ENCODE results near the gene FSTL3. TPM values are rescaled to one million over a fixed set of nuclear protein-coding genes. Genes with fewer than 3 reads are reported as not detected.
"Not testable (repeated sequence)": the region's sequence is repeated elsewhere in the genome, so short reads cannot be mapped to it uniquely, and the experiment has no call there.

FSTL3 gene
- total RNA-seq, 1 donor from 2014 or later, result 32.6 TPM

DNA sequence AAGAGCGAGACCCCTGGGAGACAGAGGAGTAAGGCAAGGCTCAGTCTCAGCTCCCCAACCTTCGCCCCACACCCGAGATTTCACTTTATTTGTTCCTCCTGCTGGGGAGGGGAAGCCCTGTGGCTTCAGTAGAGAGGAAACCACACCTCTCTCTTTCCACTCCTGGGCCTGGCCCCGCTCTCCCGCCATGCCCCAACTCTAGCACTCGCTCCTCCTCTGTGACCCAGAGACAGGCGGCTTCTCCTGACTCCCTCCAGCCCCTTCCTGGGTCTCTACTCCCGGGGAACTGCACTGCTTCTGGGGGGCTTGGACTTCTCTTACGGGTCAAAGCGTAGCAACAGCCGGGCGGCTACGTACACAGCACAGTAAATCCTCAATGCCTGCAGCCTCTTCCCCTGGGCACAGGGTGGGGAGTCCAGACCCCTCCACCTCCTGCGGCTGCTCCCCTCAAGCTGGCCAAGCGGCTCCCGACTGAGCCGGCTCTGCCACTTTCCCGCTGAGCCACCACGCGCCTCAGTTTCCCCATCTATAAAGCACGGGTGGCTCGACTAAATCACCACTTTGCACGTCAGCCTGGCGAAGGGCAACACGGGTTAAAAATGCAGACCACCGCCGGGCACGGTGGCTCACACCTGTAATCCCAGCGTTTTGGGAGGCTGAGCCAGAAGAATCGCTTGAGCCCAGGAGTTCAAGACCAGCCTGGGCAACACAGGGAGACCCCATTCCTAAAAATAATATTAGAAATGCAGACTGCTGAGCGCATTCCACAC is 14.6 kb upstream of the FSTL3 start:
- no peak for DNase-seq (ENCODE audit: low read depth, low spot score)

DNA sequence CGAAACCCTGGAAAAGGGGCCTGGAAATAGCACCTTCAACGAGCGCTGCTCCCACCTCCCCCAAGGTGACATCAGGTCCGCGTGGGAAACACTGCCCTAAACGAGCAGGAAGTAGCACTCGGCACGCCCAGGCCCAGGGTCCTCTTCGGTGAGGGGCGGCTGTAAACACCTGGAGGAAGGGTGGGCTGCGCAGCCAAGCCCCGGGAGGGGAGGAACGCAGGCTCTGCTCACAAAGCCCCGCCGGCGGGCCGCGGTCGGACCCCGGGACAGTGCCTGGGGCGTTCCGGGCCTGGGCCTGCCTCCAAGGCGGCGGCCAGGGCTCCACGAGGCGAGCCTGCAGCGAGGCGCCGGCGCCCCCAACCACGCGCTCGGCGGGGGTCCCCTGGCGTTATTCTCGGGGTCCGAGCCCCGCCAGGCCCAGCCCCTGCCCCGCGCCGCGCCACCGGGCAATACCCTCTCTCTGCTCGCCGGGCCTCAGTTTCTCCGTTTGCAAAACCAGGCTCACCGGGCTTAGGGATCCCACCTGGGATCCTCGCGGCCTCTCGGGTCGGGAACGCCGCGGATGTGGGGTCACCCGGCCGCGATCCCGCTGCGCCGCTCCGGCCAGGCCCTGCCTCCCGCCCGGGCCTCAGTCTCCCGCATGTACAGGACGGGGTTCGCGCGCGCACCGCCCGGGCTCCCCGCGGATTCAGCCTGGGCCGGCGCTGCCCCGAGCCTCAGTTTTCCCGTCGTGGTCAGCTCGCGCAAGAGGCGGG is 13.8 kb upstream of the FSTL3 start:
- DNase-seq (ENCODE audit: low read depth, low spot score), result no peak

DNA sequence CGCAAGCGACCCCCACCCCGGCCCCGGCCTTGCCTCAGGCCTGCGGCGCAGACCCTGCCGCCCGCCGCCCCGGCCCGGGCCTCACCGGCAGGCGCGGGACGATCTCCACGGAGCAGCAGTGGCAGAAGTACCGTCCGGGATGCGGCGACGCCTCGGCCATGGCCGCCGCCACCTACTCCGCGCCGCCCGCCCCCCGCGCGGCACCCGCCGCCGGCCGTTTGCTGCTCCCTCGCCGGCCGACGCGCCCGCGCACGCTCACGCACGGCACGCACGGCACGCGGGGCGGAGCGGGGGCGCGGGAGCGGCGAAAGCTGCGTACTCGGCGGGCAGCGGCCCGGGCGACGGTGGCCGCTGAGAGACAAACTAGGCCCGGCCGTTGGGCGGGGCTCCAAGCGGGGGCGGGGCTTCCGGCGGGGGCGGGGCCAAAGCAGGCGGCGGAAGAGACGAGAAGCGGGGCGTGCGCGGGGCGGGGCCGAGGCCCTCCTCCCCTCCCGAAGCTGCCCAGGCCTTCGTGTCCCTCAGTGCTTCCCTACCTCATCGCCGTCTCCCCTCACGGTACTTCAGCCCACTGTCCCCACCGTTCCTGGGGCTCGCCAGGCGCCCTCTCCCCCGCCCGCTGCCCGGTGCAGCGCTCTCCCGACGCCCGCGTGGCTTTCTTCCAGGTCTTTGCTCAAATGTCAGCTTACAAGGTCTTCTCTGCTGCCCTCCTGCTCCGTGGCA is 13.1 kb upstream of the FSTL3 start, which contains the start of gene RNF126:
Gene RNF126 (minus strand): TSS at position 253 of the 720 bp plus-strand sequence. CDS start 93 bp downstream, at position 160.
- peak; percentile 63 for DNase-seq (ENCODE audit: low read depth, low spot score)

DNA sequence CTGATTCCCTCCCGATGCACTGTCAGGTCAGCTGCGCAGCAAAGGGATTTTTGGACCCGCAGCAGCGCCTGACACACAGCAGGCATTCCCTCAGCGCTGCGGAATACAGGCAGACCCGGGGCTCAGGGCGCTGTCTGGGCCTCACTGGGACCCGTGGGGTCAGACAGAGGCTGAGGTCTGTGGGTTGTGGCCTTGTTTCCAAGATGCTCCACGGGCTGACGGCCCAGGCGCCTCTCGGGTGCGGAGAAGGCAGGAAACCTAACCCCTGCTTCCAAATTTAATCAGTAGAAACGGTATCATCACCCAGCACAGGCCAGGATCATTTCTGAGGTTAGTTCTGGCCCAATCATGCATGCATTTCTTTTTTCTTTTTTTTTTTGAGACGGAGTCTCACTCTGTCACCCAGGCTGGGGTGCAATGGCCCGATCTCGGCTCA is 12.5 kb upstream of the FSTL3 start:
- no peak for DNase-seq (ENCODE audit: low read depth, low spot score)

DNA sequence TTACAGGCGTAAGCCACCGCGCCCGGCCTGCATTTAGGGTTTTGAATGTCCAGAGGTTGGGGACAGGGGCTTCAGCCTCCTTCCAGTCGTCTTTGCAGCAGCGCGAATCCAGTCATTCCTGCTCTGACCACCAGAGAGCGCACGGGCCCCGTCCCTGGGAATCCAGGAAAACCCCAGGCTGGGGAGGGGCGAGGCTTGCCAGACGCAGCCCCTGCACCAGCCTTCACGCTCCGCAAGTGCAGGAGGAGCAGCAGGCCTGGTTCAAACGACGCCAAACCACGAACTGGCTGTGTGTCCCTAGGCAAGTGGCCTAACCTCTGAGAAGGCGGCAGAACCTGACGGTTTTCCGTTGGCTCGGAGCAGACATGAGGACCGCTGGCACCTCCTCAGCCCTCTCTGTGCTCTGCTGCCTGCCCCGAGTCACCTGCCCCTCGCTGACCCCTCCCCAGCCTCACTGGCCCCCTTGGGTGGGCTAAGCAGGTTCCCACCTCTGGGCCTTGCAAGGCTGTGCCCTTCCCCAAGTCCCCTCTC is 11.2 kb upstream of the FSTL3 start:
- peak; percentile 20 for DNase-seq (ENCODE audit: low read depth, low spot score)

DNA sequence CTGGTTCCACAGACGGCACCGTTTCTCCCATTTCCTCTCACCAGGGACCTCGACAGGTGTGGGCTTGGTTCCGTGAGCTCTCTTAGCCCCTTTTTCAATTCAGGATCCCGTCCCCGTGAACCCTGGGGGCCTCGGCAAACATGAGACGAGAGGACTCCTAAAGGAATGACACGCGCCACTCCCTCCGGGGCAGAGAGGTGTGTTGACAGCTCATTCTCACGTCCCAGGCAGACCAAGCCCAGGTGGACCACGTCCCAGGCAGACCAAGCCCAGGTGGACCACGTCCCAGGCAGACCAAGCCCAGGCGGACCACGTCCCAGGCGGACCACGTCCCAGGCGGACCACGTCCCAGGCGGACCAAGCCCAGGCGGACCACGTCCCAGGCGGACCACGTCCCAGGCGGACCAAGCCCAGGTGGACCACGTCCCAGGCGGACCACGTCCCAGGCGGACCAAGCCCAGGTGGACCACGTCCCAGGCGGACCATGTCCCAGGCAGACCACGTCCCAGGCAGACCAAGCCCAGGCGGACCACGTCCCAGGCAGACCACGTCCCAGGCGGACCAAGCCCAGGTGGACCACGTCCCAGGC is 9.1 kb upstream of the FSTL3 start:
- DNase-seq (ENCODE audit: low read depth, low spot score), result not testable (repeated sequence)

DNA sequence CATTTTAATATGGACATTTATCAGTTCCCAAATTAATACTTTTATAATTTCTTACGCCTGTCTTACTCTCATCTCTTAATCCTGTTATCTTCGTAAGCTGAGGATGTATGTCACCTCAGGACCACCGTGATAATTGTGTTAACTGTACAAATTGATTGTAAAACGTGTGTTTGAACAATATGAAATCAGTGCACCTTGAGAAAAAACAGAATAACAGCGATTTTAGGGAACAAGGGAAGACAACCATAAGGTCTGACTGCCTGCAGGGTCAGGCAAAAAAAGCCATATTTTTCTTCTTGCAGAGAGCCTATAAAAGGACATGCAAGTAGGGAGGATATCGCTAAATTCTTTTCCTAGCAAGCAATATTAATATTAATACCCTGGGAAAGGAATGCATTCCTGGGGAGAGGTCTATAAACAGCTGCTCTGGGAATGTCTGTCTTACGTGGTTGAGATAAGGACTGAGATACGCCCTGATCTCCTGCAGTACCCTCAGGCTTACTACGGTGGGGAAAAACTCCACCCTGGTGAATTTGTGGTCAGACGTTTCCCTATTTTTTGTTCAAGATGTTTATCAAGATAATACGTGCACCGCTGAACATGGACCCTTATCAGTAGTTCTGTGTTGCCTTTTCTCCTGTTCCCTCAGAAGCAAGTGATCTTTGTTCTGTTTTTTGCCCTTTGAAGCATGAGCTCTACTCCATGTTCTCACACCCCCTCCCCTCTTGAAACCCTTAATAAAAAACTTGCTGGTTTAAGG is 7.3 kb upstream of the FSTL3 start:
- not testable (repeated sequence) for DNase-seq (ENCODE audit: low read depth, low spot score)

DNA sequence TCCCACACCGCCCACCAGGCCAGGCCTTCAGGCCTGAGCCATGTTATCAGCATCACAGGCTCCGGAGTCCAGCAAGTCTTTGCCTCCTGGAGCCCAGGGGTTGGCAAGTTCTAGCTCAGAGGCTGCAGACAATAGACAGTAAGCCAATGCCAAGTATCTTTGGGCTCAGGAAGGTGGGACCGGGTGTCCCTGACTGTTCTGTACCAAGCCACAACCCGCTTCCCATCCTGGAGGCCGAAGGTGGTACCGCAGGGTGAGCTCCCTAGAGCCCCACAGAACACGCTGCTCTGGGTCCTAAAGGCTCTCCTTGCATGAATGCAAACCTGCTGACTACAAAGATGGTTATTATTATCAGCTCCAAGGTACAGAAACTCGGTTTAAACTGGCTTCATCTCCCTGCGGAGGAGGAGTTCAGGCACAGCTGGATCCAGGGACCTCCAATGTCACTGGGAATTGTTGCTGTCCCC is 5.5 kb upstream of the FSTL3 start:
- no peak for DNase-seq (ENCODE audit: low read depth, low spot score)

DNA sequence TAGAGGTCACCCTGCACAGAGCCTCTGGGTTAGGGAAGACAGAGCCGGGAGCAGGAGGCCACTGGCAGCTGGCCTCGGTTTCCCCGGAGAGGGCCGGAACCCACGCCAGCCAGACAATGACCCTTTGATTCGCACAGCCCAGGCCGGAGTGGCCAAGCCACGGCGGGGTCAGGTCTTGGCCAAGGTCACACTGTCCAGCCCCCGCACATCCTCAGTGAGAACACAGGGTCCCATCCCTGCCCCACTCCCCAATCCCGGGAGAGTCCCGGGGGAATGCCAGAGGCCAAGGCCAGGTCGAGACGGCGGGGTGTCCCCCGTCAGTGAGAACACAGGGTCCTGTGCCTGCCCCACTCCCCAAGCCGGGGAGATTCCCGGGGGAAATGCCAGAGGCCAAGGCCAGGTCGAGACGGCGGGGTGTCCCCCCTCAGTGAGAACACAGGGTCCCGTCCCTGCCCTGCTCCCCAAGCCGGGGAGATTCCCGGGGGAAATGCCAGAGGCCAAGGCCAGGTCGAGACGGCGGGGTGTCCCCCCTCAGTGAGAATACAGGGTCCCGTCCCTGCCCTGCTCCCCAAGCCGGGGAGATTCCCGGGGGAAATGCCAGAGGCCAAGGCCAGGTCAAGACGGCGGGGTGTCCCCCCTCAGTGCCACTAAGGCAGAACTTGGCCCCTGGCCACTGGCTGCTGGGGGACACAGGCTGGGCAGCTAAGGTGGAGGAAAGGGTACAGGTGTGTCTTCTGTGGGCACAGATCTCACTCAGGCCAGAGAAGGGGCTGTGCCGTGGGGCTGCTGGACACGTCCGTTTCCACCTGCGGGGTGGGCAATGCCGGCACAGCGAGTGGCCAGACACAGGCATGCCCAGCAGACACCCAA is 1.7 kb upstream of the FSTL3 start:
- DNase-seq (ENCODE audit: low read depth, low spot score), result no peak

DNA sequence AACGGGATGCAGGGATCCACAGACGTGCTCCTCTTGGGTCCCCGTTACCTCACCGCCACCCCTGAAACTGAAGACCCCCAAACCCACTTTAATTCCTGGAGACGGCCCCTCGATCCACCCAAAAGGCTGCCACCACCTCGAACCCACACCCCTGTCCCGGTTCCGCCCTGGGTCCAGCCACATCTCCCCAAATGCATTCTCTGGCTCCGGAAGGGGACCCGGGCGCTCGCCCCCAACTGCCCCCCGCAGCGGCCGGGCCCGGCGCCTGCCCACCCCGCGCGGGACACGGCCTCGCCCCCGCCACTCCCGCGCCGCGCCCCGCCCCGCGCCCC is 219 bp upstream of the FSTL3 start:
- DNase-seq (ENCODE audit: low read depth, low spot score), result no peak

DNA sequence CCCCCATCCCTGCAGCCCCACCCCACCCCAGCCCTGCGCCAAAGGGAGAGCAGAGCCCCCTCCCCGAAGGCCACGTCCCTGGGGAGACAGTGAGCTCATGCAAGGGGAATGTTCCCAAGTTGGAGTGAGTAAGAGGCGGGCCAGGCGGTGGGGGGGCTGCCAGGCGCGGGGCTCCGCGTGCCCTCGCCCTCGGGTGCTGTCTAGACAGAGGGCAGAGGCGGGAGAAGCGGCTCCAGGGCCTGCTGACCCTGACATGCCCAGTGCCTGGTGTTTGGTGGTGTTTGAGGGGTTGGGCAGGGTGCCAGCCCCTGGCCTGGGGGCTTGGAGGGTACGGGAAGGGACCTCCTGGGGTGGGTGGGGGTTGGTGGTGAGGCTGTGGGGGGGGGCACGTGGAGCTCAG is 1.0 kb downstream of the FSTL3 start:
- peak; percentile 13 for DNase-seq (ENCODE audit: low read depth, low spot score)

DNA sequence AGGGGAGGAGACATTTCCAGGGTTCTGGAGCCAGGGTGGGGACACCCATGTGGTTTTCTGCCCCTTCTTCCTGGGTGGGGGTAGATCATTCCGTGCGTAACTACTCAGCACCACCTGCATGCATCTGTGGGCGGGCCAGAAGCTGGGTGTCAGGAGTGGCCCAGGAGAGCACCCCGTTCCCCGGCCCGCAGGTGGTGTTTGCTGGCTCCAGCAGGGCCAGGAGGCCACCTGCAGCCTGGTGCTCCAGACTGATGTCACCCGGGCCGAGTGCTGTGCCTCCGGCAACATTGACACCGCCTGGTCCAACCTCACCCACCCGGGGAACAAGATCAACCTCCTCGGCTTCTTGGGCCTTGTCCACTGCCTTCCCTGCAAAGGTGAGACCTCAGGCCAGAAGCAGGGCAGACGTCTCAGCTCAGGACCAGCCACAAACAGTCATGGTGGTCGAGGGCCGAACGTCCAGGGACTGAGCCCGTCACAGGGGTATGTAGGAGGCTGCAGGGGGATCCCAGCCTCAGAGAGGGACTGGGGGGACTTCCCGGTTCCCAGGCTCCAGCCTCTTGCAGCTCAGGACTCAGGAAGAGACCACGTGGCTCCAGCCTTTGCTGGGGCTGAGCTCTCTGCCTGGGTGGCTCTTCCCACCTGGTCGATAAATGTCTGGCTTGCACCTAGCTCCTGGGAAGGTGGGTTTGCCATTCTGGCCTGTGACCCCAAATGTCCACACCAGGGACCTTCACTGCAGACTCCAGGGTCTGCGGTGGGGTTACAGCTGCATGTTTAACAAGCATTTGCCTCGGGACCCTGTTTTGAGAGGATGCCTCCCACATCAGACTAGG is 1.6 kb downstream of the FSTL3 start:
- no peak for DNase-seq (ENCODE audit: low read depth, low spot score)

DNA sequence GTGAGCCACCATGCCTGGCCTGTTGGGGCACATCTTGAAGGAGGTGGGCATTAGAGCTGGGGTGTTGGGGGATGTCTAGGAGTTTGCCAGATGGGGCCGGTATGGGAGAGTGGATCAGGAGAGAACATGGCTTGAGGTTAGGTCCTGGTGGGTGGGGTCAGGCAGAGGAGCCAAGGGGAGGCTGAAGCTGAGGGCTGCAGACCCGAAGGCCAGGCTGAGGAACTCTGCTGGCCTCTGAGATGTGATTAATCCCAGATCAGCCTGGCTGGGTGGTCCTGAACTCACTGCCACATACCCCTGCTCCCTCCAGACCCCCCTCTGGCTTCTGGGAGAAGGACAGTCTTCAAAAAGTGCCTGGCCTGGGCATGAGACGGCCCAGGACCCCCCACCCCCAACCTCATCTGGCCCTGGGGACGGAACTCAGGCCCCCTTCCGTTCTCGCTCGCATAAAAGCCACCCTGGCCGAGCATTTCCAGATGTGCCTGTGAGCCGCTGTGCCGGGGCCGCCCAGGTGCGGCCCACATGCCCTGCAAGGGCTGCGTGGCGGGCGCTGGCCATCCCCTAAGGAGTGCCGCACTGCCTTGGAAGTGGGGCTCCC is 2.7 kb downstream of the FSTL3 start:
- DNase-seq (ENCODE audit: low read depth, low spot score), result no peak

DNA sequence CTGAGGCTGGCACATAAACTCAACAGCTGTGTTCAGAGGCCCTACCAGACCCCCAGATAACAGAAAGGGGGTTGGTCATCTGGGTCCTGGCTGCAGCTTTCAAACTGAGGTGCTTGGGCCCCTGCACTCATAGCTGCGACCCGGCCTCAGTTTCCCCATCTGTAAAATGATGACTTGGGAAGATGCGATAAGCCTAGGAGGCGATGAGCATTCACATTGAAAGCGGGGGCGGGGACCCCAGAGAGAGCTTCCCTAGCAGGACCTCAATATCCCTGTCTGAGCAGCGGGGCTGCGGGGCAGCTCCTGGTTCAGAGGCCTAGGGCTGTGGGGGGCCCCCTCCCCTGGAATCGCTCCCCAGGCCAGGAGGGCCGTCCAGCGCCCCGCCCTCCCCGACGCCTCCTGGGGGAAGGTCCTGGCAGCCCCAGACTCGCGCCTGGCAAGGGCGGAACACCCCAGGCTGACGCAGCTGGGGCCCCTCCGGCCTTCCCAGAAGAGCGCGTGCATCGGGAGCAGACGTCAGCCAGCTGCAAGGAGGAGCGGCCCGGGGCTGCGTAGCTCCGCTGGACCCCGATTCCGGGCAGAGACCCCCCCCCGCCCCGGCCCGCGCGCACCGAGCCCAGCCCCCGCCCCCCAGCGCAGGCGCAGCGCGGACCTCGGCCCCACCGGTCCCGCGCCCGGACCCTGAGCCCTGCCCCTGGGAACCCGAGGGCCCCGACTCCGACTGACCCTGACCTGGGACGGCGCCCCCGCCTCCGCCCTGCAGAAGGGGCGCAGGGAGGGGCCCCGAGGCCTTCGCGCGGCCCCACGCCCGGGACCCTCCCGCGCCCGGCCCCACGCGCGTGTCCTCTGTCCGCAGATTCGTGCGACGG is 3.5 kb downstream of the FSTL3 start:
- DNase-seq (ENCODE audit: low read depth, low spot score), result no peak

DNA sequence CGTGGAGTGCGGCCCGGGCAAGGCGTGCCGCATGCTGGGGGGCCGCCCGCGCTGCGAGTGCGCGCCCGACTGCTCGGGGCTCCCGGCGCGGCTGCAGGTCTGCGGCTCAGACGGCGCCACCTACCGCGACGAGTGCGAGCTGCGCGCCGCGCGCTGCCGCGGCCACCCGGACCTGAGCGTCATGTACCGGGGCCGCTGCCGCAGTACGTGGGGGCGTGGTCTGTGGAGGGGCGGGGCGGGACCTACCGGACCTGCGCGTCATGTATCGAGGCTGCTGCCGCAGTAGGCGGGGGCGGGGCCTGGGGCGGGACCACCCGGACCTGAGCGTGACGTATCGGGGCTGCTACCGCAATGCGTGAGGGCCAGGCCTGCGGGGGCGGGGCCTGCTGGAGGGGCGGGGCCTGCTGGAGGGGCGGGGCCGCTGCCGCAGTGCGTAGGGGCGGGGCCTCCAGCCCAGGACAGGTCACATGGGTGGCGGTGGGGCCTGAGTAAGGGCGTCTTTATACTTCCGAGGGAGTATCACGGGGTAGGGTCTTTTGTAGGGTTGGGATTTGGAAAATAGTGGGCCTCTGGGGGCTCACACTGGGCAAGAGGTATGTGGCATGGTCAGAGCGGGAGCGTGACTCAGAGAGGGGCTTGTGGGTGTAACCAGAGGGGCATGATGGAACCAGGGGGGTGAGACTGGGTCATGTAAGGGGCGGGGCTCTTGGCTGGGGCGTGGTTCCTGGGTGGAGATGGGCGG is 4.3 kb downstream of the FSTL3 start:
- DNase-seq (ENCODE audit: low read depth, low spot score), result peak; percentile 95
